Hippocampal formation (tissue), 2 donors: ENCODE data around the gene ZNF654.
"Not testable (repeated sequence)": the region's sequence is repeated elsewhere in the genome, so short reads cannot be mapped to it uniquely, and the experiment has no call there.

Experiments used
- DNase-seq, 2 donors: peaks; one replicate each; lab custom pipeline; 2025; lab: John Stamatoyannopoulos, UW

ZNF654 gene

GRCh38 chr3:88058581-88059379, at the start of gene ZNF654, which contains the start of gene CGGBP1:
Gene ZNF654, plus strand, starts transcription at chr3:88059255. Its CDS starts 65 bp downstream, at chr3:88059320.
Gene CGGBP1, minus strand, starts transcription at chr3:88059005. Its CDS starts 3,029 bp downstream, at chr3:88055976.
- peak; percentile 99 for DNase-seq

- DNase-seq: no peak
These were observed 48.2 kb upstream of the ZNF654 start for GRCh38 chr3:88010810-88011209.

GRCh38 chr3:88013592-88013991, 45.5 kb upstream of the ZNF654 start:
- no peak for DNase-seq

GRCh38 chr3:88015656-88016055, 43.4 kb upstream of the ZNF654 start:
- not testable (repeated sequence) for DNase-seq

GRCh38 chr3:88019024-88019423, 40.0 kb upstream of the ZNF654 start:
- DNase-seq: no peak

GRCh38 chr3:88025001-88025552, 34.0 kb upstream of the ZNF654 start:
- DNase-seq: no peak

- no peak for DNase-seq
These were observed 30.2 kb upstream of the ZNF654 start for GRCh38 chr3:88028876-88029275.

GRCh38 chr3:88030210-88030609, 28.8 kb upstream of the ZNF654 start:
- no peak for DNase-seq

- peak in 1 of 2 donors; percentile 33 for DNase-seq
These were observed 27.4 kb upstream of the ZNF654 start for GRCh38 chr3:88031642-88032077.

- DNase-seq: no peak
These were observed 26.8 kb upstream of the ZNF654 start for GRCh38 chr3:88032245-88032644.

GRCh38 chr3:88033079-88033478, 26.0 kb upstream of the ZNF654 start:
- DNase-seq: no peak

GRCh38 chr3:88033808-88034207, 25.2 kb upstream of the ZNF654 start:
- DNase-seq: no peak

GRCh38 chr3:88034491-88035275, 24.4 kb upstream of the ZNF654 start:
- DNase-seq: no peak

GRCh38 chr3:88036221-88036620, 22.8 kb upstream of the ZNF654 start:
- no peak for DNase-seq

- DNase-seq: no peak
These were observed 20.5 kb upstream of the ZNF654 start for GRCh38 chr3:88038566-88038965.

GRCh38 chr3:88040529-88040928, 18.5 kb upstream of the ZNF654 start:
- no peak for DNase-seq

- DNase-seq: no peak
These were observed 18.1 kb upstream of the ZNF654 start for GRCh38 chr3:88041005-88041404.

GRCh38 chr3:88044411-88044810, 14.6 kb upstream of the ZNF654 start:
- no peak for DNase-seq

- DNase-seq: no peak
These were observed 12.3 kb upstream of the ZNF654 start for GRCh38 chr3:88046766-88047165.

- peak in 1 of 2 donors; percentile 45 for DNase-seq
These were observed 1.3 kb upstream of the ZNF654 start for GRCh38 chr3:88057630-88058305.

GRCh38 chr3:88058306-88058580, 812 bp upstream of the ZNF654 start:
- DNase-seq: no peak
